Measurements from ENCODE around the gene FSTL3. TPM values are rescaled to one million over a fixed set of nuclear protein-coding genes. Genes with fewer than 3 reads are reported as not detected.

FSTL3 gene
- total and polyA plus RNA-seq, 10 of the 15 experiments (the other 5 are each of a cell fraction or from before 2014, with no cell fraction given): 0.42 to 13.5 (median 3.6) TPM

DNA sequence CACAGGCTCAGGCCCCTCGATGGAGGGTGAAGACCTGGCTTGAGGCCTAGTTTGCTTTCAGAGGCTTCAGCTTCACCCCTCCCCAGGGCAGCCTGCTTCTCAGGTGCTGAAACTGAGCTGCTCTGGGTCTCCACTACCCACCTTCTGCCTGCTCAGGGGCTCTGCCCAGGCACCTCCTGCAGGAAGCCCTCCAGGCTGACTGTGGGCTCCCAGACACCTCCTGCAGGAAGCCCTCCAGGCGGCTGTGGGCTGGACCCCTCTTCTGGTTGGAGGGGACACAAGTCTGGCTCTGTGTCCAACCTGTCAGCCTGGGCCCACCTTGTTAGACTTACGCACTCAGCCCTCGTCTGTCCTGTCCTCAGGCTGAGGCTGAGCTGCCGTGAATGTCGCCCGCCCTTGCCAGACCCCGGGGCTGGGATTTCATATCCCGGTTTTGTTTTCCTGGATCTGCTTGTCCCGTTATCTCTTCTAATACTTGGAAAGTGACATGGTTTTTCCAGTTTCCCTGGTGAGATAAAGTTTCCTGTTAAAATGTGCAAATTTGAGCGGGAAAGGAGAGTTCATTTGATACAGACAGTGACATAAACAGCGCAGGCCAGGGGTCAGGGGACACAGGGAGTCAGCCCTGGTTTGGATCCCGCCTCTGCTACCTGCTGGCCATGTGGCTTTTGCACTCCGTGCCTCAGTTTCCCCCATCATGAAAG, 53.9 kb downstream of the FSTL3 start:
- H3K9ac ChIP-seq (ENCODE audit: control insufficient read depth, insufficient read depth, low read length): no peak overlapping the region
- H3K36me3 ChIP-seq (ENCODE audit: control insufficient read depth in 2 of 2, insufficient read depth in 2 of 2, low read length in 1 of 2): no peaks in the 10 kb centered on the region
- H3K79me2 ChIP-seq (ENCODE audit: control insufficient read depth, insufficient read depth, low read length): no peaks in the 10 kb centered on the region
- ChIA-PET SMC1A (ENCODE audit: uncharacterized antibody, unreplicated experiment) (interaction anchor here (1.5 kb wide), 1 partner anchor 60 kb away, joined by 5 read pairs; no protein-coding TSS in a partner anchor), CTCF (interaction anchor here (0.6 to 1.1 kb wide), 3 partner anchors 26 to 223 kb away, joined by 3 to 4 read pairs (median 4); partner anchors contain the start of gene TPGS1), RAD21 (ENCODE audit: unreplicated experiment) (interaction anchor here (1.4 kb wide), 1 partner anchor 54 kb away, joined by 3 read pairs; the partner anchor contains the start of gene FSTL3), POLR2A (interaction anchor here (0.6 to 1.4 kb wide), 4 partner anchors 50 to 613 kb away, joined by 3 to 5 read pairs (median 4); no protein-coding TSS in a partner anchor)
- FAIRE-seq: no peak
- DNase-seq (ENCODE audit: low read depth, low spot score): no peak
- WGBS (ENCODE audit: insufficient coverage, insufficient replicate concordance, low lambda C conversion rate, missing lambda C conversion rate): 54% methylated on average over 14 of the region's 14 CpGs
- H4K20me1 ChIP-seq (ENCODE audit: control insufficient read depth, insufficient read depth): no peaks in the 10 kb centered on the region
- H3K27ac ChIP-seq (ENCODE audit: control insufficient read depth, insufficient read depth): no peak overlapping the region
- no peak overlapping the region for H3K4me2 ChIP-seq (ENCODE audit: control insufficient read depth, insufficient read depth)
- no peaks in the 10 kb centered on the region for H3K27me3 ChIP-seq (replicated peaks in 1 of 2; ENCODE audit: control insufficient read depth in 2 of 2, insufficient read depth in 2 of 2, low read length in 1 of 2)
- H2AFZ ChIP-seq (ENCODE audit: control insufficient read depth, low read depth, low read length): no peak overlapping the region
- TF ChIP-seq SIX5 (IDR thresholded peaks at IDR 0.05; ENCODE audit: low read depth, low read length, severe bottlenecking): no peak
- TF ChIP-seq, protein P1, sequence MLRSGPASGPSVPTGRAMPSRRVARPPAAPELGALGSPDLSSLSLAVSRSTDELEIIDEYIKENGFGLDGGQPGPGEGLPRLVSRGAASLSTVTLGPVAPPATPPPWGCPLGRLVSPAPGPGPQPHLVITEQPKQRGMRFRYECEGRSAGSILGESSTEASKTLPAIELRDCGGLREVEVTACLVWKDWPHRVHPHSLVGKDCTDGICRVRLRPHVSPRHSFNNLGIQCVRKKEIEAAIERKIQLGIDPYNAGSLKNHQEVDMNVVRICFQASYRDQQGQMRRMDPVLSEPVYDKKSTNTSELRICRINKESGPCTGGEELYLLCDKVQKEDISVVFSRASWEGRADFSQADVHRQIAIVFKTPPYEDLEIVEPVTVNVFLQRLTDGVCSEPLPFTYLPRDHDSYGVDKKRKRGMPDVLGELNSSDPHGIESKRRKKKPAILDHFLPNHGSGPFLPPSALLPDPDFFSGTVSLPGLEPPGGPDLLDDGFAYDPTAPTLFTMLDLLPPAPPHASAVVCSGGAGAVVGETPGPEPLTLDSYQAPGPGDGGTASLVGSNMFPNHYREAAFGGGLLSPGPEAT (IDR thresholded peaks at IDR 0.05; ENCODE audit: low read depth): no peak
- TF ChIP-seq WRNIP1 (IDR thresholded peaks at IDR 0.05; ENCODE audit: borderline replicate concordance, low read depth, low read length): no peak
- TF ChIP-seq STAT3 (IDR thresholded peaks at IDR 0.05; ENCODE audit: low read depth, low read length): no peak
- TF ChIP-seq, protein P2, sequence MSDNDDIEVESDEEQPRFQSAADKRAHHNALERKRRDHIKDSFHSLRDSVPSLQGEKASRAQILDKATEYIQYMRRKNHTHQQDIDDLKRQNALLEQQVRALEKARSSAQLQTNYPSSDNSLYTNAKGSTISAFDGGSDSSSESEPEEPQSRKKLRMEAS (IDR thresholded peaks at IDR 0.05; ENCODE audit: low read depth, low read length): no peak
- no peak for TF ChIP-seq RB1 (IDR thresholded peaks at IDR 0.05; ENCODE audit: borderline replicate concordance)
- TF ChIP-seq EP300 (IDR thresholded peaks at IDR 0.05; ENCODE audit: borderline replicate concordance in 1 of 2, control insufficient read depth in 1 of 2, low read depth in 2 of 2, low read length in 2 of 2): no peak
- H3K4me3 ChIP-seq: no peak overlapping the region
- in situ Hi-C loops (cut with MboI): loop anchor here (5.0 kb wide), 2 partner anchors 63 to 143 kb away; partner anchors contain the start of gene HCN2
- intact Hi-C loops (cut with micrococcal nuclease; ENCODE audit: unreplicated experiment): loop anchor here (5.0 kb wide), 1 partner anchor 143 kb away; the partner anchor contains the start of gene HCN2
- no peaks in the 10 kb centered on the region for H3K9me3 ChIP-seq (replicated peaks; ENCODE audit: control insufficient read depth, insufficient read depth, low read length)
- no TSS peak for BruUV-seq (replicated peaks)
- ATAC-seq: peak; percentile 17; the same call in 2 of the 3 replicates
- peaks cover 5% of the 10 kb centered on the region for H3K4me1 ChIP-seq (ENCODE audit: control insufficient read depth, insufficient read depth, low read length)

Measured in GM12878 (cell line).